NCI-H226 (cell line): ENCODE data around the gene C3orf49.

ENCODE experiments used
- DNase-seq: peaks from one replicate; pipeline ENCODE4 v3.0.0-alpha.2; 2015

Gene C3orf49

GRCh38 chr3:63819151-63819398 lies at the start of gene C3orf49:
Gene C3orf49 (plus strand): TSS chr3:63819299. CDS start chr3:63819472, 173 bp downstream.
- DNase-seq, result no peak

- DNase-seq, result no peak
These were observed 44.3 kb upstream of the C3orf49 start for GRCh38 chr3:63774781-63775180.

- DNase-seq, result no peak
These were observed 39.9 kb upstream of the C3orf49 start for GRCh38 chr3:63779227-63779626.

GRCh38 chr3:63791974-63792373 lies 27.1 kb upstream of the C3orf49 start:
- peak; percentile 25 for DNase-seq

GRCh38 chr3:63795438-63795837 lies 23.7 kb upstream of the C3orf49 start:
- DNase-seq, result no peak

- no peak for DNase-seq
These were observed 20.6 kb upstream of the C3orf49 start for GRCh38 chr3:63798544-63798943.

- DNase-seq, result no peak
These were observed 20.1 kb upstream of the C3orf49 start for GRCh38 chr3:63798949-63799348.

- no peak for DNase-seq
These were observed 19.0 kb upstream of the C3orf49 start for GRCh38 chr3:63800097-63800496.

- no peak for DNase-seq
These were observed 15.2 kb upstream of the C3orf49 start for GRCh38 chr3:63803911-63804310.

GRCh38 chr3:63807961-63808565 lies 11.0 kb upstream of the C3orf49 start:
- DNase-seq, result no peak

GRCh38 chr3:63808633-63809032 lies 10.5 kb upstream of the C3orf49 start:
- DNase-seq, result no peak

GRCh38 chr3:63809607-63810006 lies 9.5 kb upstream of the C3orf49 start:
- peak; percentile 22 for DNase-seq

- no peak for DNase-seq
These were observed 4.9 kb upstream of the C3orf49 start for GRCh38 chr3:63814237-63814636.

- no peak for DNase-seq
These were observed 1.9 kb upstream of the C3orf49 start for GRCh38 chr3:63817225-63817624.

GRCh38 chr3:63818282-63819150 lies 583 bp upstream of the C3orf49 start:
- DNase-seq, result no peak

- DNase-seq, result no peak
These were observed 5.2 kb downstream of the C3orf49 start for GRCh38 chr3:63824309-63824708.

- no peak for DNase-seq
These were observed 11.4 kb downstream of the C3orf49 start for GRCh38 chr3:63830526-63830925.

- DNase-seq, result no peak
These were observed 13.3 kb downstream of the C3orf49 start for GRCh38 chr3:63832395-63832794.

- DNase-seq, result no peak
These were observed 22.6 kb downstream of the C3orf49 start for GRCh38 chr3:63841704-63842103.

GRCh38 chr3:63842127-63842526 lies 23.0 kb downstream of the C3orf49 start:
- DNase-seq, result no peak

- DNase-seq, result no peak
These were observed 26.1 kb downstream of the C3orf49 start for GRCh38 chr3:63845215-63845614.

- DNase-seq, result no peak
These were observed 28.8 kb downstream of the C3orf49 start for GRCh38 chr3:63847718-63848450.

GRCh38 chr3:63849175-63849574 lies 30.1 kb downstream of the C3orf49 start:
- DNase-seq, result no peak

- DNase-seq, result no peak
These were observed 32.2 kb downstream of the C3orf49 start for GRCh38 chr3:63851287-63851686.
